Activated CD8-positive, alpha-beta memory T cell treated with anti-CD3 and anti-CD28 coated beads for 4 hours (primary cell): ENCODE measurements around the gene UNC5C.

Experiments
- DNase-seq, 2 donors: peaks; one replicate each; pipeline ENCODE4 v3.0.0-alpha.2; 2020; ENCODE audit warnings: low read depth in 2 of 2

The UNC5C gene

GRCh38 chr4:95348418-95348817, 200.4 kb downstream of the UNC5C start:
- no peak for DNase-seq

- DNase-seq, result no peak
These were observed 205.5 kb downstream of the UNC5C start for GRCh38 chr4:95343235-95343634.

GRCh38 chr4:95340191-95340590, 208.6 kb downstream of the UNC5C start:
- DNase-seq, result no peak

- DNase-seq, result no peak
These were observed 223.1 kb downstream of the UNC5C start for GRCh38 chr4:95325665-95326064.

GRCh38 chr4:95319169-95319568, 229.6 kb downstream of the UNC5C start:
- DNase-seq, result no peak

GRCh38 chr4:95318483-95318882, 230.3 kb downstream of the UNC5C start:
- DNase-seq, result no peak

GRCh38 chr4:95318044-95318443, 230.7 kb downstream of the UNC5C start:
- no peak for DNase-seq

GRCh38 chr4:95317085-95317793, 231.5 kb downstream of the UNC5C start:
- DNase-seq, result no peak

GRCh38 chr4:95314573-95314972, 234.2 kb downstream of the UNC5C start:
- DNase-seq, result no peak

- no peak for DNase-seq
These were observed 243.9 kb downstream of the UNC5C start for GRCh38 chr4:95304898-95305297.

- no peak for DNase-seq
These were observed 248.5 kb downstream of the UNC5C start for GRCh38 chr4:95300304-95300703.

GRCh38 chr4:95296052-95296451, 252.7 kb downstream of the UNC5C start:
- no peak for DNase-seq

GRCh38 chr4:95295157-95295556, 253.6 kb downstream of the UNC5C start:
- no peak for DNase-seq

- no peak for DNase-seq
These were observed 254.5 kb downstream of the UNC5C start for GRCh38 chr4:95294321-95294720.

- no peak for DNase-seq
These were observed 255.8 kb downstream of the UNC5C start for GRCh38 chr4:95293014-95293413.

- DNase-seq, result no peak
These were observed 258.1 kb downstream of the UNC5C start for GRCh38 chr4:95290702-95291101.

GRCh38 chr4:95289028-95289634, 259.6 kb downstream of the UNC5C start:
- DNase-seq, result no peak

GRCh38 chr4:95288552-95288951, 260.2 kb downstream of the UNC5C start:
- DNase-seq, result no peak

- DNase-seq, result no peak
These were observed 263.0 kb downstream of the UNC5C start for GRCh38 chr4:95285797-95286196.

GRCh38 chr4:95284655-95285054, 264.1 kb downstream of the UNC5C start:
- no peak for DNase-seq

- DNase-seq, result no peak
These were observed 265.5 kb downstream of the UNC5C start for GRCh38 chr4:95283320-95283719.

- no peak for DNase-seq
These were observed 276.0 kb downstream of the UNC5C start for GRCh38 chr4:95272797-95273196.

- DNase-seq, result no peak
These were observed 276.7 kb downstream of the UNC5C start for GRCh38 chr4:95272036-95272435.
